NCI-H1092 treated with DMSO at 0.1 percent for 48 hours (cell line): ENCODE results near the gene TAOK3.
"Not testable (repeated sequence)": the region's sequence is repeated elsewhere in the genome, so short reads cannot be mapped to it uniquely, and the experiment has no call there.

Experiments
- DNase-seq: peaks from one replicate; lab custom pipeline; 2025; lab: John Stamatoyannopoulos, UW

Gene TAOK3

GRCh38 chr12:118137148-118137678 is 235.5 kb downstream of the TAOK3 start:
- no peak for DNase-seq

- DNase-seq, result no peak
Observed at GRCh38 chr12:118136559-118137003, 236.1 kb downstream of the TAOK3 start.

GRCh38 chr12:118135788-118136558 is 236.7 kb downstream of the TAOK3 start, which contains the start of gene PEBP1:
TSS of gene PEBP1 (plus strand) at chr12:118136124. CDS start at chr12:118136210, 86 bp downstream.
- DNase-seq, result peak; percentile 85

GRCh38 chr12:118129436-118129835 is 243.3 kb downstream of the TAOK3 start:
- DNase-seq, result not testable (repeated sequence)

GRCh38 chr12:118127867-118128266 is 244.8 kb downstream of the TAOK3 start:
- no peak for DNase-seq

GRCh38 chr12:118126119-118126757 is 246.5 kb downstream of the TAOK3 start:
- peak; percentile 86 for DNase-seq

GRCh38 chr12:118125743-118126118 is 247.0 kb downstream of the TAOK3 start:
- no peak for DNase-seq

- DNase-seq, result no peak
Observed at GRCh38 chr12:118124333-118124874, 248.3 kb downstream of the TAOK3 start.

- DNase-seq, result no peak
Observed at GRCh38 chr12:118122264-118122663, 250.4 kb downstream of the TAOK3 start.

GRCh38 chr12:118120579-118121363 is 251.9 kb downstream of the TAOK3 start:
- DNase-seq, result peak; percentile 36

GRCh38 chr12:118119449-118119879 is 253.2 kb downstream of the TAOK3 start:
- DNase-seq, result no peak

- no peak for DNase-seq
Observed at GRCh38 chr12:118109088-118109487, 263.6 kb downstream of the TAOK3 start.

- no peak for DNase-seq
Observed at GRCh38 chr12:118107694-118108093, 265.0 kb downstream of the TAOK3 start.

GRCh38 chr12:118107011-118107410 is 265.7 kb downstream of the TAOK3 start:
- no peak for DNase-seq

- DNase-seq, result peak; percentile 48
Observed at GRCh38 chr12:118103601-118104382, 268.9 kb downstream of the TAOK3 start, which contains the start of gene VSIG10. TSS of gene VSIG10 (minus strand) at chr12:118104011. CDS start at chr12:118103671, 340 bp downstream.

GRCh38 chr12:118103201-118103600 is 269.5 kb downstream of the TAOK3 start:
- no peak for DNase-seq

GRCh38 chr12:118102609-118103008 is 270.1 kb downstream of the TAOK3 start:
- no peak for DNase-seq

- no peak for DNase-seq
Observed at GRCh38 chr12:118102070-118102469, 270.6 kb downstream of the TAOK3 start.

- DNase-seq, result no peak
Observed at GRCh38 chr12:118101051-118101450, 271.7 kb downstream of the TAOK3 start.
